Thyroid gland (tissue), 4 donors: ENCODE data around the gene TMEM220.

Experiments
- POLR2A ChIP-seq, 2 donors: fragments of 450-650 bp; IDR thresholded peaks; one replicate each; pipeline ENCODE4 v1.6.1; 2017; ENCODE audit warnings: antibody characterized with exemption in 2 of 2, mild to moderate bottlenecking in 2 of 2, moderate library complexity in 1 of 2
- TF ChIP-seq, protein P1 (sequence below), 6 experiments: fragments of 200-600 bp in 3 of 6; fragments of 450-650 bp in 3 of 6; sonication (generic) in 3 of 6; IDR thresholded peaks; one replicate each; pipeline ENCODE4 v1.5.1; 2016 to 2019; ENCODE audit warnings: antibody characterized with exemption in 6 of 6, mild to moderate bottlenecking in 2 of 6, inconsistent platforms in 1 of 6, moderate library complexity in 1 of 6

DNA sequence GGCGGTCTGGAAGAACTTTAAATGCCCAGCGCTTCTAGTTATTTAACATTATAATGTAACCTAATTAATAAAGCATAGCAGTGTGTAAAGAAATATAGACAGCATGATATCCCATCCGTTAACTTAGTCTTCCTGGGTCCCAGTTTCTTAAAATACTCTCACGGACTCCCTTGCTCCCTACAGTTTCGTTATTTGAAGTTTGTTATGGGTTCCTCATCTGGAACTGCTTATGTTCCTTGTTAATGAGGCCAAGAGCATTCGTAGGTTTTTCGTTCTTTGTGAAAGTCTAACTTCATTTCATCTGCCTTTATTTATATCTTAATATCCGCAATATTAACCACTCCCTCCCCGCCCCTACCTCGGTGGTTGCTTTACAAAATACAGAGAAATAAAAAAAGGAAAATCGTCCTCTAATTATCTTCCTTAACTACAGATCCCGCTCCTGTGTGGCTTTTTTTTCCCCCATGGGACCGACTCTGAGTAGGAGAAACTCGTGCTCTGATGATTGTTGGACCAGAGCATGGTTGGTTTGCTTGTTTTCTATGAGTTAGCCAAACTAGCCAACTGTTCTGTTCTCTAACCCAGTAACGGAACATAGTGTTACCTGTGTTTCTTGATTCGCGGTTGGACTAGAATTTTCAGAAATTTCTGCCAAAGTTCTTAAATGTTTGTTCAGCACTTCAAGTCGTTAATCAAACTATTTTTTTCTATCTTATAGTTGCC lies 31.6 kb downstream of the TMEM220 start:
- TF ChIP-seq, protein P1, sequence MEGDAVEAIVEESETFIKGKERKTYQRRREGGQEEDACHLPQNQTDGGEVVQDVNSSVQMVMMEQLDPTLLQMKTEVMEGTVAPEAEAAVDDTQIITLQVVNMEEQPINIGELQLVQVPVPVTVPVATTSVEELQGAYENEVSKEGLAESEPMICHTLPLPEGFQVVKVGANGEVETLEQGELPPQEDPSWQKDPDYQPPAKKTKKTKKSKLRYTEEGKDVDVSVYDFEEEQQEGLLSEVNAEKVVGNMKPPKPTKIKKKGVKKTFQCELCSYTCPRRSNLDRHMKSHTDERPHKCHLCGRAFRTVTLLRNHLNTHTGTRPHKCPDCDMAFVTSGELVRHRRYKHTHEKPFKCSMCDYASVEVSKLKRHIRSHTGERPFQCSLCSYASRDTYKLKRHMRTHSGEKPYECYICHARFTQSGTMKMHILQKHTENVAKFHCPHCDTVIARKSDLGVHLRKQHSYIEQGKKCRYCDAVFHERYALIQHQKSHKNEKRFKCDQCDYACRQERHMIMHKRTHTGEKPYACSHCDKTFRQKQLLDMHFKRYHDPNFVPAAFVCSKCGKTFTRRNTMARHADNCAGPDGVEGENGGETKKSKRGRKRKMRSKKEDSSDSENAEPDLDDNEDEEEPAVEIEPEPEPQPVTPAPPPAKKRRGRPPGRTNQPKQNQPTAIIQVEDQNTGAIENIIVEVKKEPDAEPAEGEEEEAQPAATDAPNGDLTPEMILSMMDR (IDR thresholded peaks at IDR 0.05) = no peak
- TF ChIP-seq POLR2A (IDR thresholded peaks at IDR 0.05) = peak in 1 of 2 donors; percentile 22
